ENCODE results near the gene RPRM. TPM values are rescaled to one million over a fixed set of nuclear protein-coding genes. Genes with fewer than 3 reads are reported as not detected.

The RPRM gene
- total RNA-seq, 1 donor: 0.27 TPM

DNA sequence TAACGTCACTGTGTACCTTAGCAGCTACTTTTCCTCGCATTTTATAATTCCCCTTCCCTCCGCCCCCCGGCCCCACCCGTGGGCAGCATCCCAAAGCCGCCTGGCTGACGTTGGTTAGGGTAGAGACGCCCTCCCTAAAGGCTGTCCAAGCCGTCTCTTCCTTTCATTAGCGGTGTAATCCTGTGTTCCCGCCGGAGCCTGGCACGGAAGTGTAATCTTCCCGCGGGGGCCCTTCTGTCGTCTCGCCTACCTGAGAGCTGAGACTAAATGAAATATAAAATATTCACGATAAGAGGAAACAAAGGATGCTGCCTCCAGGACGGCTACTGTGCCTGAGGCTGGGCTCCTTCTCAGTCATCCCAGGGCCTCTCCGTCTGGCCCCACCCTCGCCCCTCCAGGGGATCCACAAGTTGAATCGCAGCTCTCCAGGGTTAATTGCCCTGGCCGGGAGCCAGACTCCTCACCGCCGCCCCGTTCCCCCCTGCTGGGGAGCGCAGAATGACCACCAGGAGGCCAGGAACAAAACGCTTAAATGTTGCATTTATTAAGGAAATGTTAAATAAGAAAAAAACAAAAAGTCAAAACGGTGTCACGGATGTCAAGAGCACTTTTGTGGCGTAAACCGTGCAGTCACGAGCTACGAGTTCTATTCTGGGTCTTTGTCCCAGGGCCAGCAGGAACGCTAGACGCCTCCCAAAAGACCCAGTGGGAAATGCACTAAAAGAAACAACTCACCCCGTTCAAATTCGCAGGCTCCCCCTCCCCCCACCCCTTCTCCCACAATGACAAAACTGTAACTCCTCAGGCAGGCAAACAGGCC lies 1.5 kb downstream of the RPRM start:
- no peak overlapping the region for H3K4me3 ChIP-seq (ENCODE audit: low read depth, low read length)
- DNase-seq (ENCODE audit: low read depth): no peak
- TF ChIP-seq, protein P1, sequence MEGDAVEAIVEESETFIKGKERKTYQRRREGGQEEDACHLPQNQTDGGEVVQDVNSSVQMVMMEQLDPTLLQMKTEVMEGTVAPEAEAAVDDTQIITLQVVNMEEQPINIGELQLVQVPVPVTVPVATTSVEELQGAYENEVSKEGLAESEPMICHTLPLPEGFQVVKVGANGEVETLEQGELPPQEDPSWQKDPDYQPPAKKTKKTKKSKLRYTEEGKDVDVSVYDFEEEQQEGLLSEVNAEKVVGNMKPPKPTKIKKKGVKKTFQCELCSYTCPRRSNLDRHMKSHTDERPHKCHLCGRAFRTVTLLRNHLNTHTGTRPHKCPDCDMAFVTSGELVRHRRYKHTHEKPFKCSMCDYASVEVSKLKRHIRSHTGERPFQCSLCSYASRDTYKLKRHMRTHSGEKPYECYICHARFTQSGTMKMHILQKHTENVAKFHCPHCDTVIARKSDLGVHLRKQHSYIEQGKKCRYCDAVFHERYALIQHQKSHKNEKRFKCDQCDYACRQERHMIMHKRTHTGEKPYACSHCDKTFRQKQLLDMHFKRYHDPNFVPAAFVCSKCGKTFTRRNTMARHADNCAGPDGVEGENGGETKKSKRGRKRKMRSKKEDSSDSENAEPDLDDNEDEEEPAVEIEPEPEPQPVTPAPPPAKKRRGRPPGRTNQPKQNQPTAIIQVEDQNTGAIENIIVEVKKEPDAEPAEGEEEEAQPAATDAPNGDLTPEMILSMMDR (IDR thresholded peaks at IDR 0.05; ENCODE audit: insufficient read depth, low read length): no peak

DNA sequence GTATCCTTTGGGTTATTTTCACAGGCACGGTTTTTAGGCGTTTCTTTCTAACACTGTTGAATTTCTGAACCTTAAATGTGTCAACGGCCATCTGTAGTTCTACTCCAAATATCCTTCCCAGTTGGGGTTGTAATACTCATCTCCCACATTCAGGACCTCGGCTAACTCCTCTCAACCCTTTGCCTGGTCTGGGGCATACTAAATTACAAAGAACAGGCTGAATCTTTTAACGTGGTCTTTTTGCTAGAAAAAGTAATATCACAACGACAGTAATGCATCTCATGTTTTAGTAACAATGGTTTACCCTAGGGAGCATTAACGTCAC lies 2.1 kb downstream of the RPRM start:
- DNase-seq (ENCODE audit: low read depth): no peak
- TF ChIP-seq, protein P1 (IDR thresholded peaks at IDR 0.05; ENCODE audit: insufficient read depth, low read length): no peak
- H3K4me3 ChIP-seq (ENCODE audit: low read depth, low read length): no peak overlapping the region

DNA sequence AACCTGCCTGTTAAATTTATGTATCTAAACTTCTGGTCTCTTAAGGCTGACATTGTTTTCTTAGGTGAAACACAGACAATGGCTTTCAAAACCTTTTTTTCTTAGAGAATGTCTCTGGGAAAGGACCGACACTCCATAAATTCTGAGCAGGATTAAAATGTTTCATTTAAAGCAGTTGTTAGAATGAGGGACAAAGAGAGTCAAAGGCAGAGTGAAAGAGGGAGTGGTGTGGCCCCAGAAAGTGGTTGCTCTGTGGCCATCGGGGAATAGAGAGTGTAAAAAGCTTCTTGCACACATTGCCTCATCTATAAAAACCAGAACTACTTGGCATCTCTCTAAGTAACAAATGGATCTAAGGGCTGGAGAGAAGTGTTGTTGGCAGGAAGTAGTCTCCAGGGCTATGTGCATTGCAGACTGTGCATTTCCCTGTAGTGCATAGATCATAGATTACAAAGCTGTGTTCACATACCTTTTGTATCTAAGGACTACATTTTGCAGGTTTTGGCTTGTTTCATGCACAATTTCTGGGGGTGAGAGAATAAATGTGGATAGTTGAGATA lies 3.6 kb downstream of the RPRM start:
- TF ChIP-seq, protein P1 (IDR thresholded peaks at IDR 0.05; ENCODE audit: insufficient read depth, low read length): no peak
- no peak for DNase-seq (ENCODE audit: low read depth)
- H3K4me3 ChIP-seq (ENCODE audit: low read depth, low read length): no peak overlapping the region

DNA sequence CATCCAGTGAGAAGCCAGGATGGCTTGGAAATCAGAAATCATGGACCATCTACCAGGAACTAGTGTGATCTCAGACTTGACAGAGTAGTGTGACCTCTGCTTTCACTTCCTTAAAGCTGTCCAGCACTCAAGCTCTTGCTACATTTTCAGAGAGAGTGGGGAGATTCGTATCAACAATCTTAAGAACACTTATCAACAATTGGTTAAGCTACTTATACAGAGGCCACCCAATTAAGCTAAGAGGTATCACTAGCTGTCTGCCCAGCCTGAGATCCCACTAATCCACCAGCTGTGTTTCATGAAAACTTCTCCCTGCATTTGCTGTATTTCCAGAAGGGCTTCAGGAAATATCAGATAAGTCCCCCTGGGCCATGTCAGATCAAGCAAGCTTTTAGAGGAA lies 4.2 kb downstream of the RPRM start:
- no peak for DNase-seq (ENCODE audit: low read depth)
- H3K4me3 ChIP-seq (ENCODE audit: low read depth, low read length): no peak overlapping the region
- TF ChIP-seq, protein P1 (IDR thresholded peaks at IDR 0.05; ENCODE audit: insufficient read depth, low read length): no peak

DNA sequence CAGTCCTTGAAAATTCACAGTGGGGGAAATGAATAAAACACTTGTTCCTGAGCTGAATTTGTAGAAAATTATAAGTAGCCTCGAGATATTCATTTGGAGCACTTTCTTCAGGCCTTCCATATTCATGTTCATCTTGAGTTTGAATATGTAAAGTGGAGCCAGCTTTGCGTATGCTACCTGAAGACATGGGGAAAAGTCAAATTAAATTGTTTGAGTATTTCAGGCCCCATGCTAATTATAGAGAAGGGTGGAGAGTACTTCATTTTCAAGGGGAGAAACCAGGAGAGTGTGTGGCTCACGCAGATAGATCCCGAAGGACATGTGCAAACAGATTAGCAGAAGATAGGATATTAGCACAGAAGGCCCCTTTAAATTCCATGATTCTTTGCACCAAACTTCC lies 7.7 kb downstream of the RPRM start:
- TF ChIP-seq, protein P1 (IDR thresholded peaks at IDR 0.05; ENCODE audit: insufficient read depth, low read length): no peak
- no peak for DNase-seq (ENCODE audit: low read depth)
- H3K4me3 ChIP-seq (ENCODE audit: low read depth, low read length): no peak overlapping the region

DNA sequence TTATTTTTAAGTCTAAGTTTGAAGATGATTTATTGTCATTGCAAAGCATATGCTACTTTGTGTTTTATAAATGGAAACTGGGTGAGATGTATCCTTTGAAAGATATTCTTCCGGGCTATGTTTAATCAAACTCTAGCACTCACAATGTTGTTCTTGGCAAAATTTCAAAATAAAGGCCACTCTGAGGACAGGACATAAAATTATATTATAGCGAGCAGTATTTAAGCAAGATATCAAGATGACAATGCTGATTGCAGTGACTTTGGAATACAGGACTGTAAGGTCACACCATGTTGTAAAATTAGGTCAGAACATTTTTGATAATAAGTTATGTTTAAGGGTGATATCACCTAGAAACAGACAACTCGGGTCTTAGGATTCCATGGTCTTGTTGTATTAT lies 14.2 kb downstream of the RPRM start:
- DNase-seq (ENCODE audit: low read depth): no peak
- TF ChIP-seq, protein P1 (IDR thresholded peaks at IDR 0.05; ENCODE audit: insufficient read depth, low read length): no peak
- H3K4me3 ChIP-seq (ENCODE audit: low read depth, low read length): no peak overlapping the region

Data from fibroblast of the aortic adventitia (primary cell).